Neural crest cell (in vitro differentiated cells): ENCODE data around the gene FAM89B. TPM values are rescaled to one million over a fixed set of nuclear protein-coding genes. Genes with fewer than 3 reads are reported as not detected.

Experiments
- DNase-seq: peaks from one replicate; pipeline ENCODE4 v3.0.0; 2021; ENCODE audit warnings: low read depth, mixed read lengths, low spot score
- H3K27ac Mint-ChIP-seq: one replicate; pipeline ENCODE4 v1.8.0; 2021; ENCODE audit warnings: mild to moderate bottlenecking, mixed read lengths; ENCODE audit not compliant: unreplicated experiment
- H3K27me3 Mint-ChIP-seq: 2 replicates; pipeline ENCODE4 v1.8.0; 2021; ENCODE audit warnings: low read depth, mild to moderate bottlenecking, mixed read lengths
- H3K36me3 Mint-ChIP-seq: 2 replicates; pipeline ENCODE4 v1.8.0; 2021; ENCODE audit warnings: low read depth, mild to moderate bottlenecking, mixed read lengths
- H3K4me1 Mint-ChIP-seq: 2 replicates; pipeline ENCODE4 v1.8.0; 2021; ENCODE audit warnings: mixed read lengths
- H3K4me3 Mint-ChIP-seq: one replicate; pipeline ENCODE4 v1.8.0; 2021; ENCODE audit warnings: mild to moderate bottlenecking, mixed read lengths
- H3K9me3 Mint-ChIP-seq: 2 replicates; pipeline ENCODE4 v1.8.0; 2021; ENCODE audit warnings: mixed read lengths
- total RNA-seq: library from RNA; stranded (reverse); gene quantifications from 2 replicates; pipeline ENCODE4 v1.2.1, GENCODE V29; 2021
- TF ChIP-seq, protein P1 (sequence below): fragments of 200-600 bp; sonication (generic); conservative IDR thresholded peaks from 2 replicates; pipeline ENCODE4 v1.5.0; 2021; ENCODE audit warnings: antibody characterized with exemption, mild to moderate bottlenecking

Gene FAM89B
- total RNA-seq, 1 donor from 2014 or later = 86.3 TPM

DNA sequence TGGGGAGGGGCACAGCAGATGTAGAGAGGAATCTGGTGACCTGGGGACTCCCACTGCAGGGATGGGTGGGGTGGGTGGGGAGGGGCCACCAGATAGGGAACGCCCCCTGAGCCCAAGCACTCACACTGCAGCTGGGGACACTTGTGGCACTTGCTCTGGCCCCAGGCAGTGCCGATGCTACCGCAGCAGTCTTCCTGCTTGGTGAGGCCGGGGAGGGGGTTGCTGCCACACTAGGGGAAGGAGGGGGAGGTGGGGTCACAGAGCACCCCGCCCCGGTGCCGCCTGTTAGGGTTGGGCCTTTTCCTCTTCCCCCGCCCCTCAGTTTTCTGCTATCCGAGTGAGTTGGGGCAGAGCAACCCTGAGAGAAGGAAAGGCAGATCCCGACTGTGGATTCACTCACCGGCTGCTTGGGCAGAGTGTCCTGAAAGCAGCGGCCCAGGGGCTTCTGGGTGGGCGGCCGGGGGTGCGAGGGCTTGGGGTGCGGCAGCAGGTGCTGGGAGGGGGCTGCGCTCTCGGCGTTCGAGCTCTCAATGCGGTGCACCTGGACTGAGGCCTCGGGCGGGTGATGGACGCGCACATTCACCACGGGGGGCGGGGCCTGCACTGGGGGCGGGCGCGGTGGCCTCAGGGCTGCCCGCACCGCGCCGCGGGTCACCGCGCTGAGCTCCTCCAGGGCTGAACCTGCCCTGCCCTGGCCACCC lies 18.9 kb upstream of the FAM89B start:
- Mint-ChIP-seq H3K27ac (no peak overlapping the region), H3K36me3 (no peaks in the 10 kb centered on the region), H3K4me1 (peaks cover 47% of the 10 kb centered on the region), H3K9me3 (no peaks in the 10 kb centered on the region), H3K27me3 (peaks cover 45% of the 10 kb centered on the region), H3K4me3 (no peak overlapping the region)
- TF ChIP-seq, protein P1, sequence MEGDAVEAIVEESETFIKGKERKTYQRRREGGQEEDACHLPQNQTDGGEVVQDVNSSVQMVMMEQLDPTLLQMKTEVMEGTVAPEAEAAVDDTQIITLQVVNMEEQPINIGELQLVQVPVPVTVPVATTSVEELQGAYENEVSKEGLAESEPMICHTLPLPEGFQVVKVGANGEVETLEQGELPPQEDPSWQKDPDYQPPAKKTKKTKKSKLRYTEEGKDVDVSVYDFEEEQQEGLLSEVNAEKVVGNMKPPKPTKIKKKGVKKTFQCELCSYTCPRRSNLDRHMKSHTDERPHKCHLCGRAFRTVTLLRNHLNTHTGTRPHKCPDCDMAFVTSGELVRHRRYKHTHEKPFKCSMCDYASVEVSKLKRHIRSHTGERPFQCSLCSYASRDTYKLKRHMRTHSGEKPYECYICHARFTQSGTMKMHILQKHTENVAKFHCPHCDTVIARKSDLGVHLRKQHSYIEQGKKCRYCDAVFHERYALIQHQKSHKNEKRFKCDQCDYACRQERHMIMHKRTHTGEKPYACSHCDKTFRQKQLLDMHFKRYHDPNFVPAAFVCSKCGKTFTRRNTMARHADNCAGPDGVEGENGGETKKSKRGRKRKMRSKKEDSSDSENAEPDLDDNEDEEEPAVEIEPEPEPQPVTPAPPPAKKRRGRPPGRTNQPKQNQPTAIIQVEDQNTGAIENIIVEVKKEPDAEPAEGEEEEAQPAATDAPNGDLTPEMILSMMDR = no peak
- DNase-seq = no peak

DNA sequence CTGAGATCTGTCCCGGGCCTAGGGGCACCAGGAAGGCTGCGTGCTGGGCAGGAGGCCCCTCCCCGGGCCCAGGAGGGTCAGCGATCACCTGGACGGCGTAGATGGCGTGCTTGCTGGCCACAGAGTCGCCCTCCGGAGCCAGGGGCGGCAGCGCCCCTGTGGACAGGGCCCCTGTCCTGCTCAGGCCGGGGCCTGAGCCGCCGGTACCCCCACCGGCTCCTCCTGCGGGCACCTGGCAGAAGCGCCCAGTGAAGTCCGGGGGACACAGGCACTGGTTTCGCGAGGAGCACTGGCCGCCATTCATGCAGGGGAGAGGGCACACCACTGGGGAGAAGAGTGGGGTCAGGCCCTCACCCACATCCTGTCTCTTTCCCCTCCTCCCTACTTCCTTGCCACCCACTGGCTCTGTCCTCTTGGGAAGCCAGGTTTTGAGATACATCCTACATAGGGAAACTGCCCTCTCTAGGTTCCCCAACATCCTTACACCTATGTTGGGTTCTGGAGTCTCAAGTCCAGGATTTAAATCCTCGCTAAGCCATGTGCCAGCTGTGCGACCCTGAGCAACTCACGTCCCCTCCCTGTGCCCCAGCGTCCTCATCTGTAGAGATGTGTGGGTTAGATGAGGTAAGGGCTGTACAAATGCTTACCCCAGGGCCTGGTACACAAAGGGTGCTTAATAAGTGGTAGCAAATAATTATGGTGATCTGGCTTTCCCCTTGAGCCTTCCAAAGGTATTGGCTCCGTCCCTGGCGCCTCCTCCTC lies 18.1 kb upstream of the FAM89B start:
- no peak overlapping the region for H3K27ac Mint-ChIP-seq
- H3K4me1 Mint-ChIP-seq = peaks cover 47% of the 10 kb centered on the region
- peaks cover 37% of the 10 kb centered on the region for H3K27me3 Mint-ChIP-seq
- TF ChIP-seq, protein P1 = no peak
- H3K9me3 Mint-ChIP-seq = no peaks in the 10 kb centered on the region
- DNase-seq = no peak
- H3K4me3 Mint-ChIP-seq = no peak overlapping the region
- no peaks in the 10 kb centered on the region for H3K36me3 Mint-ChIP-seq

DNA sequence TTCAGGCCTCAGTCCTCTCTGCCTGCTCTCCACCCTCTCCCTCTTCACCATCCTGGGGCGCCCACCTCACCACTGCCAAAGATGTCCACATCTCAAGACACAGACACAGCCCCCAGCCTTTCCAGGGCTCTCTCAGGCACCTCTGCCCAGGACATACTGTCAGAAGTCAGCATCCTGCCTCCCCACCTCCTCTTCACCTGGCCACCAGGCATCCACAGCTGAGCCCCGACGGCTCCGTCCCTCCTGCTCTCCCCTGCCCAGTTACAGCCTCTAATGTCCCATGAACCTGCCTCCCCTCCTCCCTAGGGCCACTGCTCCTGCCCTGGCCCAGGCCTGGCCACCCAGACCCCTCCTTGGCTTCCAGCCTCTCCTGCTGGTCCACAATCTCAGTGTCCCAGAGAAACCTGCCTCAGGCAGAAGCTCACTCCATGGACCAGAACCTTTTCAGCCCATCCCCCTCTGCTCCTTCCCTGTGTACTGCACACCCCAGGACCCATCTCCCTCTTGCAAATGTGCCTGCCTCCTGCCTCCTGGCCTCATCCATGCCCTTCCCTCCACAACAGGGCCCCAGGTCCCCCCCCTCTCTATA lies 17.4 kb upstream of the FAM89B start:
- H3K4me1 Mint-ChIP-seq = peaks cover 50% of the 10 kb centered on the region
- peaks cover 33% of the 10 kb centered on the region for H3K27me3 Mint-ChIP-seq
- H3K9me3 Mint-ChIP-seq = no peaks in the 10 kb centered on the region
- DNase-seq = no peak
- no peaks in the 10 kb centered on the region for H3K36me3 Mint-ChIP-seq
- TF ChIP-seq, protein P1 = no peak
- peak overlapping the region; percentile 12 for H3K4me3 Mint-ChIP-seq
- peak overlapping the region; percentile 78 for H3K27ac Mint-ChIP-seq

DNA sequence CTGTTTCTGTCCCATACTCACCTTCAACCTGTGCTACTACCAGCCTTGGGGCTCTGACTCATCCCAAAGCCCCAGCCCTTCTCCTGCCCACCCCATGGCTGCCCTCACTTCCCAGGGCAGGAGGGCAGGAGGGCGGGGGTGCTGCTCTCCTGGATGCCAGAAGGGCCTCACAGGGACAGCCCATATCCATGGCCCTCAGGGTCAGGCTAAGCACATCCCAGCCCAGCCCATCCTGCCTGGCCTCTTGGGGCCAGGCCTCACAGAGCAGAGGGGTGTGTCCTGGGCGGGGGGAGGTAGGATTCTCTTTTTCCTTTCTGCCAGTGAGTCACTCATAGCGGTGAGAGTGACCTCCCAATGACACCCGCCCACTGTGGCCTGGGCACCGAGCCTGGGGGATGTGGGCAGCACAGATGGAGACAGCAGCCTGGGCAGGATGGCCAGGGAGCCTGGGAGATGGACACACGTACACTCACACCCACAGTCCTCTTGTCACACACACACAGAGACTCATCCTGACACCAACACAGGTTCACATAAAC lies 16.6 kb upstream of the FAM89B start:
- TF ChIP-seq, protein P1 = no peak
- Mint-ChIP-seq H3K27me3 (peaks cover 31% of the 10 kb centered on the region), H3K36me3 (no peaks in the 10 kb centered on the region), H3K9me3 (no peaks in the 10 kb centered on the region), H3K4me1 (peaks cover 57% of the 10 kb centered on the region), H3K27ac (no peak overlapping the region), H3K4me3 (peak overlapping the region; percentile 69)
- no peak for DNase-seq

DNA sequence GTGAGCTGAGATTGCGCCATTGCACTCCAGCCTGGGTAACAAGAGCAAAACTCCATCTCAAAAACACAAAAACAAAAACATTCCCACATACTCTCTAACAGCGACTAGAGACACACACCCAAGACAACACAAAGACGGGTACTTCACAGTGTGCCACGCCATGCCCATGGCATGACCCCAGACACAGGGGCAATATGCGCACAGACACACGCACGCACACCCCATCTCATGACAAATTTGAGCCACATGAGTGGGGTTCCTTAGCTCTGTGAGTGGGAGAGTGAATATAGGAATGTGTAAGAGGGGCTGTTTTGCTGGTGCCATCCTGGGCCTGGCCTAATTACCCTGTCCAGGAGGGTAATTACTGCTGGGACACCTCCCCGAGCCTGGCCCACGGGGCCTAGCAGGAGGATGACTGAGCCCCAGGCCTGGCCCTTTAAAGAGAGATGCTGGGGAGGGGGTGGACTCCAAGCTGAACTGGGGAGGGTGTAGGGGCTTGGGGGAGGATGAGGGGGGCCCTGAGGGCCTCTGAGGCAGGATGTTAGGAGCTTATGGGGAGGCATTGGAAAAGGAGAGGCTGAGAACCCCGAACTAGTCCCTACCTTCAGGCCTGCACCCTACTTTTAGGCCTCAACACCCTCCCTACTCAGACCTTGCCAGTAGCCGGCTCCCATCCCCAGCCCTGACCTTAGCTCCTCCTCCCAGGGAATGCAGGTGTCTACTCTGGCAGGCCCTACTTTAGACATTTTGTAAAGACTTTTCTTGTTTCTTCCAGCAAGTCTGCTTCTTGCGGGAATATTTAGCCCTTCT lies 15.7 kb upstream of the FAM89B start:
- H3K27me3 Mint-ChIP-seq = peaks cover 23% of the 10 kb centered on the region

More for the DNA sequence above, 15.7 kb upstream of the FAM89B start:
- H3K4me1 Mint-ChIP-seq = peaks cover 52% of the 10 kb centered on the region
- H3K4me3 Mint-ChIP-seq = peak overlapping the region; percentile 84
- no peak overlapping the region for H3K27ac Mint-ChIP-seq
- H3K9me3 Mint-ChIP-seq = no peaks in the 10 kb centered on the region
- H3K36me3 Mint-ChIP-seq = no peaks in the 10 kb centered on the region
- DNase-seq = no peak
- TF ChIP-seq, protein P1 = no peak
